LNCAP (cell line): ENCODE results near the gene CAPN5.

ENCODE experiments used
- TF ChIP-seq, protein P1 (sequence below): fragments of 450-650 bp; IDR thresholded peaks from 2 replicates; pipeline ENCODE4 v1.5.1; 2017; ENCODE audit warnings: mild to moderate bottlenecking

CAPN5 gene

DNA sequence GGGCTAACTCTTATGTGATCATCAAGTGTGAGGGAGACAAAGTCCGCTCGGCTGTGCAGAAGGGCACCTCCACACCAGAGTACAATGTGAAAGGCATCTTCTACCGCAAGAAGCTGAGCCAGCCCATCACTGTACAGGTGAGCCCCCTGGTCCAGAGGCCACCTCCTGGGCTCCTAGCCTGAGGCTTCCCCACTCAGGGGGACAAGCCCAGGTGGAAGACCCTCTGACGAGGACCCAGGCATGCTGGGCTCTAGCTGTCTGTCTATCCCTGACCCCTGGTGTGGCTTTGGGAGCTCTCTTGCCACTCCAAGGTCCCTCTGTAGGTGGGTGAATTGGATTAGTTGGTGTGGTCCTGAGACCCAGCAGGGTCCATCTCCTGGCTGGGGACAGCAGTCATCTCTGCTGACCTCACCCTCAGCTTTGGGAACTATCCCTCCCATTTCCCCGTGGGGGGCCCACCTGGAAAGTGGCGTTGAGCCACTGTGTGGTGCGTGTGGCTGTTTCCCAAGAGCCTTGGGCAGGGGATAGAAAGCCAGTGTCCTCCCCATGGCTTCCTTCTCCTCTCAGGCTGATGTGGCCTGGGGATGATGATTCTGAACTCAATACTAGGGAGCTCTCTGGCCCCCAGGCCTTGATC is 55.9 kb downstream of the CAPN5 start:
- TF ChIP-seq, protein P1, sequence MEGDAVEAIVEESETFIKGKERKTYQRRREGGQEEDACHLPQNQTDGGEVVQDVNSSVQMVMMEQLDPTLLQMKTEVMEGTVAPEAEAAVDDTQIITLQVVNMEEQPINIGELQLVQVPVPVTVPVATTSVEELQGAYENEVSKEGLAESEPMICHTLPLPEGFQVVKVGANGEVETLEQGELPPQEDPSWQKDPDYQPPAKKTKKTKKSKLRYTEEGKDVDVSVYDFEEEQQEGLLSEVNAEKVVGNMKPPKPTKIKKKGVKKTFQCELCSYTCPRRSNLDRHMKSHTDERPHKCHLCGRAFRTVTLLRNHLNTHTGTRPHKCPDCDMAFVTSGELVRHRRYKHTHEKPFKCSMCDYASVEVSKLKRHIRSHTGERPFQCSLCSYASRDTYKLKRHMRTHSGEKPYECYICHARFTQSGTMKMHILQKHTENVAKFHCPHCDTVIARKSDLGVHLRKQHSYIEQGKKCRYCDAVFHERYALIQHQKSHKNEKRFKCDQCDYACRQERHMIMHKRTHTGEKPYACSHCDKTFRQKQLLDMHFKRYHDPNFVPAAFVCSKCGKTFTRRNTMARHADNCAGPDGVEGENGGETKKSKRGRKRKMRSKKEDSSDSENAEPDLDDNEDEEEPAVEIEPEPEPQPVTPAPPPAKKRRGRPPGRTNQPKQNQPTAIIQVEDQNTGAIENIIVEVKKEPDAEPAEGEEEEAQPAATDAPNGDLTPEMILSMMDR = no peak

- TF ChIP-seq, protein P1 = no peak
These were observed 56.8 kb downstream of the CAPN5 start for GRCh38 chr11:77123591-77123990.

DNA sequence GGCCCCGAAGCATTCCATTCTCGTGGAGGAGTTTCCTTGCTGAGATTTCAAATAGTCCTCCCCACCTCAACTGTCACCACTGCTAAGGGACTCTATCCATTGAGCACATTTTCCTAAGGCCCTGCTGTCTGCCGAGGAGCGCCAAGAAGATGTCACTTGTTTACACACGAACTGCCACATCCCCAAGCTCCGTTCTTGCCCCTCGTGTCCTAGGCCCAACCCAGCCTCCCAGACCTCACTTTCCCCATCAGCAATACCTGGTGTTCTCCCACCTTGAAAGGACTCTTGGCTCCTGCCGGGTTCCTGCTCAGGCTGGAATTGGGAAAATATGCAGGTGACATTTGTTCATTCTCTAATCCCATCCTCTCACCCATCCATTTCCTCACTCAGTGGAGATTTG is 57.3 kb downstream of the CAPN5 start:
- TF ChIP-seq, protein P1 = no peak

- TF ChIP-seq, protein P1 = no peak
These were observed 57.7 kb downstream of the CAPN5 start for GRCh38 chr11:77124488-77124887.

DNA sequence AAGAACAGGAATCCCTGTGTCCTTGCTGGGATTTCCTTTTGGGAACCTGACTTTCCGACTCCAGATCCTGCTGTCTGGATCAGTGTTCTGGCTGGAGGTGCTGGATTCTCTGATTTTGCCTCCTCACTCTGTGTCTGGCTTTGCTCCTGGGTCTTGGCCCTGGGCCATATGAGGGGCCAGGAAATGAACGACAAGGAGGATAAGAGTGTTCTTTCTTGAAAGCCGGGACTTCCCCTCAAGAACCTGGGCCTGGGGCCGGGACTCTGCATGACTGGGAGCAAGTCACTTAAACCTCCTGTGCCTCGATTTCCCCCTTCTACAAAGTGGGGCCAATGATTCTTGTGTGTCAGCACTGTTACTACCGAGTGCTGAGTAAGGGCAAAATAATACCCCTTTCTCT is 58.4 kb downstream of the CAPN5 start:
- TF ChIP-seq, protein P1 = no peak

DNA sequence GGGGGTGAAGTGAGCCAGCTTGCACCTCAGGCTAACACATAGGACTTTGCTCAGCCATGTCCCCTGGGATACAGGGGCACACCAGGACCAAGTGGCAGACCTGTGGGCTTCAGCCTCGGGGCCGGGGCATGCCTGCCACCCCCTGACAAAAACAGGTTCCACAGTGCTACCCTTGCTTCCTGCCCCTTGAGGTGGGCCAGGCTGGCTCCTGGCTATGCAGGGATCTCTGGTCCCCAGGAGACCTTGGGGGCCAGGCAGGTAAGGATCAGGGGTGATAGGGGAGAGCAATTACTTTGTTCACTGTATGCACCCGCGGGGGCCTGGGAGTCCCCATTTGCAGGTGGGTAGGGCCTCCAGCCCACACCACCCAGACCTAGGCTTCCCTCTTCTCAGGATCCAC is 58.9 kb downstream of the CAPN5 start:
- TF ChIP-seq, protein P1 = no peak

- TF ChIP-seq, protein P1 = no peak
These were observed 59.5 kb downstream of the CAPN5 start for GRCh38 chr11:77126156-77126775.
